GM23338 (cell line): ENCODE data around the gene MYH3. TPM values are rescaled to one million over a fixed set of nuclear protein-coding genes. Genes with fewer than 3 reads are reported as not detected.

ENCODE experiments used
- ATAC-seq: fragments of 200-7000 bp; cut with Tn5 transposase; 3 replicates; pipeline ENCODE4 v1.9.1; 2020
- DNase-seq: peaks from one replicate; pipeline ENCODE4 v3.0.0-alpha.2; 2015; ENCODE audit warnings: low spot score
- H2AFZ ChIP-seq: fragments of 200-600 bp; sonication (generic); 2 replicates; pipeline ENCODE4 v1.8.0; 2016; ENCODE audit warnings: antibody characterized with exemption, mild to moderate bottlenecking, moderate library complexity
- H3F3A ChIP-seq: fragments of 200-600 bp; sonication (generic); replicated peaks from 2 replicates; pipeline ENCODE4 v1.8.0; 2017; ENCODE audit warnings: antibody characterized with exemption, mixed run types, low read depth
- H3K27ac ChIP-seq: fragments of 200-600 bp; sonication (generic); 2 replicates; pipeline ENCODE4 v1.6.1; 2016; ENCODE audit warnings: low read depth
- H3K27me3 ChIP-seq: fragments of 200-600 bp; sonication (generic); 2 replicates; pipeline ENCODE4 v1.8.0; 2016; ENCODE audit warnings: mild to moderate bottlenecking, mixed run types, moderate library complexity; ENCODE audit not compliant: insufficient read depth
- H3K36me3 ChIP-seq: fragments of 200-600 bp; sonication (generic); 2 replicates; pipeline ENCODE4 v1.8.0; 2016; ENCODE audit warnings: mild to moderate bottlenecking; ENCODE audit not compliant: insufficient read depth
- H3K4me1 ChIP-seq: fragments of 200-600 bp; sonication (generic); 2 replicates; pipeline ENCODE4 v1.8.0; 2016; ENCODE audit warnings: mild to moderate bottlenecking, moderate library complexity; ENCODE audit not compliant: insufficient read depth
- H3K4me2 ChIP-seq: fragments of 200-600 bp; sonication (generic); 2 replicates; pipeline ENCODE4 v1.7.1; 2017; ENCODE audit warnings: mixed run types
- H3K4me3 ChIP-seq: fragments of 200-600 bp; sonication (generic); 2 replicates; pipeline ENCODE4 v1.6.1; 2016; ENCODE audit warnings: mixed run types
- H3K79me2 ChIP-seq: fragments of 200-600 bp; sonication (generic); replicated peaks from 2 replicates; pipeline ENCODE4 v1.8.0; 2017; ENCODE audit warnings: mild to moderate bottlenecking; ENCODE audit not compliant: insufficient read depth
- H3K9me2 ChIP-seq: fragments of 200-600 bp; sonication (generic); 2 replicates; pipeline ENCODE4 v1.8.0; 2017; ENCODE audit not compliant: insufficient read depth
- H4K20me1 ChIP-seq: fragments of 200-600 bp; sonication (generic); replicated peaks from 2 replicates; pipeline ENCODE4 v1.8.0; 2017; ENCODE audit warnings: mild to moderate bottlenecking; ENCODE audit not compliant: insufficient read depth
- H3K27ac Mint-ChIP-seq: 2 replicates; pipeline ENCODE4 v1.8.0; 2020; ENCODE audit warnings: inconsistent platforms, mild to moderate bottlenecking, moderate library complexity, mixed read lengths
- H3K27me3 Mint-ChIP-seq: 3 replicates; pipeline ENCODE4 v1.8.0; 2022; ENCODE audit warnings: low read depth, mild to moderate bottlenecking, moderate library complexity, mixed read lengths, inconsistent platforms; ENCODE audit not compliant: insufficient read depth, poor library complexity
- H3K36me3 Mint-ChIP-seq: 3 replicates; pipeline ENCODE4 v1.8.0; 2021; ENCODE audit warnings: low read depth, mild to moderate bottlenecking, inconsistent platforms, moderate library complexity, mixed read lengths
- H3K4me1 Mint-ChIP-seq: 3 replicates; pipeline ENCODE4 v1.8.0; 2020; ENCODE audit warnings: mild to moderate bottlenecking, inconsistent platforms, mixed read lengths
- H3K4me3 Mint-ChIP-seq: 3 replicates; pipeline ENCODE4 v1.8.0; 2021; ENCODE audit warnings: moderate library complexity, mild to moderate bottlenecking, inconsistent platforms, mixed read lengths
- H3K9me3 Mint-ChIP-seq: 3 replicates; pipeline ENCODE4 v1.8.0; 2020; ENCODE audit warnings: moderate library complexity, mild to moderate bottlenecking, inconsistent platforms, mixed read lengths
- CREB1 ChIP-seq: fragments of 250-450 bp; sonication (Bioruptor Pico); IDR thresholded peaks from 2 replicates; pipeline ENCODE4 v1.5.0; 2020; ENCODE audit warnings: low read depth, mild to moderate bottlenecking, moderate library complexity
- EZH2 ChIP-seq: fragments of 200-600 bp; sonication (generic); IDR thresholded peaks from one replicate; pipeline ENCODE4 v1.8.0; 2017; ENCODE audit warnings: antibody characterized with exemption, mild to moderate bottlenecking, low read depth; ENCODE audit not compliant: unreplicated experiment
- EZH2phosphoT487 ChIP-seq: fragments of 200-600 bp; sonication (generic); IDR thresholded peaks from one replicate; pipeline ENCODE4 v1.8.1; 2018; ENCODE audit warnings: antibody characterized with exemption; ENCODE audit not compliant: unreplicated experiment
- JUNB ChIP-seq: IDR thresholded peaks from one replicate; pipeline ENCODE4 v1.6.1; 2016; ENCODE audit warnings: antibody characterized with exemption; ENCODE audit not compliant: unreplicated experiment
- NANOG ChIP-seq: IDR thresholded peaks from 2 replicates; pipeline ENCODE4 v1.6.1; 2016; ENCODE audit warnings: antibody characterized with exemption, borderline replicate concordance
- POLR2AphosphoS5 ChIP-seq: IDR thresholded peaks from 2 replicates; pipeline ENCODE4 v1.6.1; 2016; ENCODE audit warnings: antibody characterized with exemption, low read depth
- STAT1 ChIP-seq: IDR thresholded peaks from one replicate; pipeline ENCODE4 v1.6.1; 2016; ENCODE audit warnings: antibody characterized with exemption; ENCODE audit not compliant: unreplicated experiment
- ZNF114 ChIP-seq: fragments of 250-450 bp; sonication (Bioruptor Pico); IDR thresholded peaks from 2 replicates; pipeline ENCODE4 v1.5.0; 2020; ENCODE audit warnings: mild to moderate bottlenecking, moderate library complexity
- ZNF331 ChIP-seq: fragments of 250-450 bp; sonication (Bioruptor Pico); IDR thresholded peaks from 2 replicates; pipeline ENCODE4 v1.5.0; 2020; ENCODE audit warnings: low read depth, mild to moderate bottlenecking, moderate library complexity
- polyA plus RNA-seq: library from polyadenylated mRNA; unstranded; fragments of >200 nt; fragmentation: Nextera tagmentation; extraction: Ambion mirVana; gene quantifications from 2 replicates; pipeline ENCODE4 v1.2.1, GENCODE V29; 2016
- total RNA-seq: library from RNA; depleted of rRNA; stranded (reverse); fragments of >200 nt; shearing (Covaris generic); gene quantifications from 2 replicates; pipeline ENCODE4 v1.2.3, GENCODE V29; 2014
- TF ChIP-seq, protein P1 (sequence below), 2 experiments: fragments of 200-600 bp in 1 of 2; sonication (generic) in 1 of 2; conservative IDR thresholded peaks; 2 replicates each; pipeline versions ENCODE4 v1.5.1 to v1.6.1; 2016 to 2017; ENCODE audit warnings: antibody characterized with exemption in 2 of 2, low read depth in 2 of 2, mild to moderate bottlenecking in 2 of 2, moderate library complexity in 1 of 2
- TF ChIP-seq, protein P2 (sequence below): IDR thresholded peaks from one replicate; pipeline ENCODE4 v1.6.1; 2018; ENCODE audit warnings: antibody characterized with exemption; ENCODE audit not compliant: unreplicated experiment
- TF ChIP-seq, protein P3 (sequence below): IDR thresholded peaks from 2 replicates; pipeline ENCODE4 v1.6.1; 2016; ENCODE audit warnings: antibody characterized with exemption

Gene MYH3
- total and polyA plus RNA-seq, 2 experiments from 2014 or later: 0.84 to 1.8 TPM

DNA sequence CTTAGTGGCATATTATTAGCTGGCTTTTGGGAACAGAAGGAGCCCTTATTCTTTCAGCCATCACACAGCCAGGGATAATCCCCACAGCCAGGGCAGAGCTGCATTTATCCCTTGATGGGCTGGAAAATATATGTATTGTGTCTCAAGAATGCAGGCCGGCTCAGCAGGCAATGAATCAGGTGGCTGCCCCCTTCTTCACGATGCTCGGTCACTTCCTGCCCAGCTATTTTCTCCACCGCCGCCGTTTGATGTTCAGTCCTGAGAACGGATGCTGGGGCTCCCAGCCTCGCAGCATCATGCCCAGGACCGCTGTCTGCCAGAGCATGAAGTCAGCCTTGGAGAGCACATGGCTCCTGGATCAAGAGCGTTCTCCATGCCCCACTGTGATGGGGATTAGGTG is 4.3 kb upstream of the MYH3 start:
- ATAC-seq: no peak
- Mint-ChIP-seq H3K36me3 (peaks cover 3% of the 10 kb centered on the region; the same call in 1 of the 3 replicates), H3K27me3 (peaks cover 5% of the 10 kb centered on the region), H3K9me3 (no peaks in the 10 kb centered on the region), H3K27ac (no peak overlapping the region), H3K4me3 (no peak overlapping the region), H3K4me1 (peaks cover 7% of the 10 kb centered on the region; the same call in 1 of the 3 replicates)
- Histone ChIP-seq H3K9me2 (no peaks in the 10 kb centered on the region), H3F3A (no peaks in the 10 kb centered on the region), H3K36me3 (no peaks in the 10 kb centered on the region), H4K20me1 (no peaks in the 10 kb centered on the region), H3K4me2 (no peak overlapping the region), H2AFZ (no peak overlapping the region), H3K4me1 (no peaks in the 10 kb centered on the region), H3K4me3 (no peak overlapping the region), H3K79me2 (no peaks in the 10 kb centered on the region), H3K27me3 (no peaks in the 10 kb centered on the region), H3K27ac (no peak overlapping the region)
- TF ChIP-seq NANOG (no peak), EZH2 (no peak), STAT1 (no peak), CREB1 (no peak), POLR2AphosphoS5 (no peak), ZNF331 (CRISPR knock-in tag) (no peak), ZNF114 (CRISPR knock-in tag) (no peak)
- TF ChIP-seq, protein P1, sequence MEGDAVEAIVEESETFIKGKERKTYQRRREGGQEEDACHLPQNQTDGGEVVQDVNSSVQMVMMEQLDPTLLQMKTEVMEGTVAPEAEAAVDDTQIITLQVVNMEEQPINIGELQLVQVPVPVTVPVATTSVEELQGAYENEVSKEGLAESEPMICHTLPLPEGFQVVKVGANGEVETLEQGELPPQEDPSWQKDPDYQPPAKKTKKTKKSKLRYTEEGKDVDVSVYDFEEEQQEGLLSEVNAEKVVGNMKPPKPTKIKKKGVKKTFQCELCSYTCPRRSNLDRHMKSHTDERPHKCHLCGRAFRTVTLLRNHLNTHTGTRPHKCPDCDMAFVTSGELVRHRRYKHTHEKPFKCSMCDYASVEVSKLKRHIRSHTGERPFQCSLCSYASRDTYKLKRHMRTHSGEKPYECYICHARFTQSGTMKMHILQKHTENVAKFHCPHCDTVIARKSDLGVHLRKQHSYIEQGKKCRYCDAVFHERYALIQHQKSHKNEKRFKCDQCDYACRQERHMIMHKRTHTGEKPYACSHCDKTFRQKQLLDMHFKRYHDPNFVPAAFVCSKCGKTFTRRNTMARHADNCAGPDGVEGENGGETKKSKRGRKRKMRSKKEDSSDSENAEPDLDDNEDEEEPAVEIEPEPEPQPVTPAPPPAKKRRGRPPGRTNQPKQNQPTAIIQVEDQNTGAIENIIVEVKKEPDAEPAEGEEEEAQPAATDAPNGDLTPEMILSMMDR (conservative IDR thresholded peaks at IDR 0.05; ENCODE audit: low read depth in 2 of 2): no peak
- no peak for DNase-seq

DNA sequence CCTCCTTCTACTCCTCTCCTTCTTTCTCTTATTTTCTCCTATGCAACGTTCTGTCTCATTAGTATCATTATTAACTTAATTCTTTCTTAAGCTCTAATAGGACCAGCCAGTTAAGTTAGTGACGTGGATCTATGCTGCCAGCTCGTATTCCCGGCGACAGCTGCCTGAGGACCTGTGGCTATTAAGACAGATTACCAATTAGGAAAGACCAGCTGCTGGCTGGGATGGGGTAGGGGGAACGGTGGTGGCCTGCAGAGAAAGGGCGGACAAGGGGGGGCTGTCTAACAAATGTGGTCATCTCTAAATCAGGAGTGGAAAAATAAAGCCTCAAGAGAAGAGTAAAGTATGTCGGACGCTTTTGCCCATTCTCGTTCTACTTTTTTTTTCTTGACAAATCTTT is 770 bp upstream of the MYH3 start:
- TF ChIP-seq STAT1 (no peak), NANOG (no peak), JUNB (no peak), ZNF114 (CRISPR knock-in tag) (no peak), ZNF331 (CRISPR knock-in tag) (no peak), EZH2phosphoT487 (no peak), EZH2 (no peak), CREB1 (no peak)
- TF ChIP-seq, protein P2, sequence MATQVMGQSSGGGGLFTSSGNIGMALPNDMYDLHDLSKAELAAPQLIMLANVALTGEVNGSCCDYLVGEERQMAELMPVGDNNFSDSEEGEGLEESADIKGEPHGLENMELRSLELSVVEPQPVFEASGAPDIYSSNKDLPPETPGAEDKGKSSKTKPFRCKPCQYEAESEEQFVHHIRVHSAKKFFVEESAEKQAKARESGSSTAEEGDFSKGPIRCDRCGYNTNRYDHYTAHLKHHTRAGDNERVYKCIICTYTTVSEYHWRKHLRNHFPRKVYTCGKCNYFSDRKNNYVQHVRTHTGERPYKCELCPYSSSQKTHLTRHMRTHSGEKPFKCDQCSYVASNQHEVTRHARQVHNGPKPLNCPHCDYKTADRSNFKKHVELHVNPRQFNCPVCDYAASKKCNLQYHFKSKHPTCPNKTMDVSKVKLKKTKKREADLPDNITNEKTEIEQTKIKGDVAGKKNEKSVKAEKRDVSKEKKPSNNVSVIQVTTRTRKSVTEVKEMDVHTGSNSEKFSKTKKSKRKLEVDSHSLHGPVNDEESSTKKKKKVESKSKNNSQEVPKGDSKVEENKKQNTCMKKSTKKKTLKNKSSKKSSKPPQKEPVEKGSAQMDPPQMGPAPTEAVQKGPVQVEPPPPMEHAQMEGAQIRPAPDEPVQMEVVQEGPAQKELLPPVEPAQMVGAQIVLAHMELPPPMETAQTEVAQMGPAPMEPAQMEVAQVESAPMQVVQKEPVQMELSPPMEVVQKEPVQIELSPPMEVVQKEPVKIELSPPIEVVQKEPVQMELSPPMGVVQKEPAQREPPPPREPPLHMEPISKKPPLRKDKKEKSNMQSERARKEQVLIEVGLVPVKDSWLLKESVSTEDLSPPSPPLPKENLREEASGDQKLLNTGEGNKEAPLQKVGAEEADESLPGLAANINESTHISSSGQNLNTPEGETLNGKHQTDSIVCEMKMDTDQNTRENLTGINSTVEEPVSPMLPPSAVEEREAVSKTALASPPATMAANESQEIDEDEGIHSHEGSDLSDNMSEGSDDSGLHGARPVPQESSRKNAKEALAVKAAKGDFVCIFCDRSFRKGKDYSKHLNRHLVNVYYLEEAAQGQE: no peak
- TF ChIP-seq, protein P1 (conservative IDR thresholded peaks at IDR 0.05; ENCODE audit: low read depth in 2 of 2): no peak
- TF ChIP-seq, protein P3, sequence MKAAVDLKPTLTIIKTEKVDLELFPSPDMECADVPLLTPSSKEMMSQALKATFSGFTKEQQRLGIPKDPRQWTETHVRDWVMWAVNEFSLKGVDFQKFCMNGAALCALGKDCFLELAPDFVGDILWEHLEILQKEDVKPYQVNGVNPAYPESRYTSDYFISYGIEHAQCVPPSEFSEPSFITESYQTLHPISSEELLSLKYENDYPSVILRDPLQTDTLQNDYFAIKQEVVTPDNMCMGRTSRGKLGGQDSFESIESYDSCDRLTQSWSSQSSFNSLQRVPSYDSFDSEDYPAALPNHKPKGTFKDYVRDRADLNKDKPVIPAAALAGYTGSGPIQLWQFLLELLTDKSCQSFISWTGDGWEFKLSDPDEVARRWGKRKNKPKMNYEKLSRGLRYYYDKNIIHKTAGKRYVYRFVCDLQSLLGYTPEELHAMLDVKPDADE: no peak
- Histone ChIP-seq H3K27me3 (no peaks in the 10 kb centered on the region), H3K4me3 (no peak overlapping the region), H3K79me2 (no peaks in the 10 kb centered on the region), H3F3A (no peaks in the 10 kb centered on the region), H3K36me3 (no peaks in the 10 kb centered on the region), H4K20me1 (no peaks in the 10 kb centered on the region), H3K4me2 (no peak overlapping the region), H3K4me1 (no peaks in the 10 kb centered on the region), H3K9me2 (no peaks in the 10 kb centered on the region), H2AFZ (no peak overlapping the region), H3K27ac (no peak overlapping the region)
- H3K4me1 Mint-ChIP-seq: peaks cover 7% of the 10 kb centered on the region; the same call in 1 of the 3 replicates
- no peak overlapping the region for H3K27ac Mint-ChIP-seq
- no peaks in the 10 kb centered on the region; the same call in 2 of the 3 replicates for H3K9me3 Mint-ChIP-seq
- H3K36me3 Mint-ChIP-seq: peaks cover 3% of the 10 kb centered on the region; the same call in 1 of the 3 replicates
- H3K4me3 Mint-ChIP-seq: no peak overlapping the region
- DNase-seq (no peak), ATAC-seq (no peak)
- H3K27me3 Mint-ChIP-seq: peaks cover 6% of the 10 kb centered on the region
